Transverse colon (tissue), 4 donors: Measurements from ENCODE around the gene USPL1. TPM values are rescaled to one million over a fixed set of nuclear protein-coding genes. Genes with fewer than 3 reads are reported as not detected.

Source experiments
- DNase-seq: peaks from one replicate; pipeline ENCODE4 v3.0.0-alpha.2; 2019
- H3K27ac ChIP-seq, 4 donors: fragments of 200-600 bp; sonication (generic); 2 replicates each; pipeline ENCODE4 v1.5.1; 2016 to 2018; ENCODE audit warnings: inconsistent platforms in 4 of 4
- H3K27me3 ChIP-seq: fragments of 200-600 bp; sonication (generic); 2 replicates; pipeline ENCODE4 v1.5.1; 2017; ENCODE audit warnings: inconsistent platforms
- H3K36me3 ChIP-seq, 4 donors: fragments of 200-600 bp; sonication (generic); 2 replicates each; pipeline ENCODE4 v1.5.1; 2017 to 2019; ENCODE audit warnings: inconsistent platforms in 4 of 4
- H3K4me1 ChIP-seq, 4 donors: fragments of 200-600 bp; sonication (generic); 2 replicates each; pipeline ENCODE4 v1.5.1; 2017 to 2020; ENCODE audit warnings: inconsistent platforms in 4 of 4
- H3K4me3 ChIP-seq, 4 donors: fragments of 200-600 bp; sonication (generic); 1 replicate in 1 of 4; 2 replicates in 3 of 4; pipeline versions ENCODE4 v1.5.1 to v1.6.1; 2017 to 2019; ENCODE audit warnings: inconsistent platforms in 4 of 4
- H3K9me3 ChIP-seq, 2 donors: fragments of 200-600 bp; sonication (generic); 2 replicates each; pipeline ENCODE4 v1.5.1; 2017 to 2019; ENCODE audit warnings: inconsistent platforms in 2 of 2
- CTCF ChIP-seq, 5 experiments: fragments of 200-600 bp in 3 of 5; fragments of 450-650 bp in 2 of 5; sonication (generic) in 3 of 5; IDR thresholded peaks; 1 replicate in 2 of 5; 2 replicates in 3 of 5; pipeline ENCODE4 v1.5.1; 2016 to 2017; ENCODE audit warnings: antibody characterized with exemption in 5 of 5, inconsistent platforms in 3 of 5, mild to moderate bottlenecking in 2 of 5, moderate library complexity in 1 of 5
- EP300 ChIP-seq: sonication (generic); formaldehyde crosslinking; IDR thresholded peaks from one replicate; pipeline ENCODE4 v1.6.1; 2017; ENCODE audit warnings: antibody characterized with exemption, low read depth
- POLR2A ChIP-seq: fragments of 450-650 bp; IDR thresholded peaks from one replicate; pipeline ENCODE4 v1.6.1; 2016; ENCODE audit warnings: antibody characterized with exemption, mild to moderate bottlenecking, moderate library complexity
- POLR2AphosphoS5 ChIP-seq, 3 donors: sonication (generic); formaldehyde crosslinking; IDR thresholded peaks; one replicate each; pipeline ENCODE4 v1.6.1; 2016; ENCODE audit warnings: antibody characterized with exemption in 3 of 3
- WGBS, 2 donors: methylation state at CpG; one replicate each; pipeline ENCODE4 v1.1.5; 2018; ENCODE audit warnings: low coverage in 1 of 2; 5-methylcytosine and 5-hydroxymethylcytosine counted together
- in situ Hi-C, 4 donors: fragments of 200-750 bp; cut with MboI; loops; one replicate each; pipeline versions ENCODE4 v1.15.0 to v1.15.1; 2017; ENCODE audit warnings: low sequenced_read_pairs in 3 of 4, low pct_ligation_motif_present in 1 of 4, low pct_unique_long_range_greater_than_20kb in 1 of 4
- intact Hi-C: fragments of 100-400 bp; cut with DNase I; formaldehyde crosslinking; loops from one replicate; pipeline ENCODE4 v1.15.1; 2023; ENCODE audit warnings: low total_unique reads
- total RNA-seq, 4 donors: library from RNA; depleted of rRNA; stranded (reverse); fragments of >200 nt; gene quantifications; one replicate each; pipeline ENCODE4 v1.1.0, GENCODE V29; 2016

The USPL1 gene
- total RNA-seq, 4 donors from 2014 or later = 8.6 to 27.3 (median 16.9) TPM

GRCh38 chr13:30572859-30573275 lies 44.9 kb upstream of the USPL1 start:
- TF ChIP-seq EP300 = no peak
- TF ChIP-seq CTCF (IDR thresholded peaks at IDR 0.05) = peak in 2 of 5 experiments; percentile 17 to 19
- TF ChIP-seq POLR2AphosphoS5 (IDR thresholded peaks at IDR 0.05) = no peak
- no peak for TF ChIP-seq POLR2A
- H3K27ac ChIP-seq = peak overlapping the region; percentile 4 to 73 (median 40)
- H3K27me3 ChIP-seq = no peaks in the 10 kb centered on the region
- no peaks in the 10 kb centered on the region for H3K36me3 ChIP-seq
- peak overlapping the region in 3 of 4 donors; percentile 19 to 36 (median 19) for H3K4me3 ChIP-seq
- peaks cover 0 to 20% (median 7%) of the 10 kb centered on the region in 4 donors for H3K4me1 ChIP-seq
- no peak for DNase-seq
- H3K9me3 ChIP-seq = no peaks in the 10 kb centered on the region
- intact Hi-C loops = no loop called here
- in situ Hi-C loops = loop anchor here in 2 of 4 donors (25.0 kb wide), 1 partner anchor 436 kb away; no protein-coding TSS in a partner anchor
- 0% methylated on average over 1 of the region's 1 CpG for WGBS, 2 donors

- intact Hi-C loops (no loop called here), in situ Hi-C loops (no loop called here)
- Histone ChIP-seq H3K27ac (no peak overlapping the region), H3K36me3 (no peaks in the 10 kb centered on the region), H3K9me3 (no peaks in the 10 kb centered on the region), H3K4me3 (no peak overlapping the region), H3K4me1 (peaks cover 0 to 16% (median 0%) of the 10 kb centered on the region in 4 donors), H3K27me3 (no peaks in the 10 kb centered on the region)
- peak; percentile 11 for DNase-seq
- 53 to 79% methylated on average over 6 to 7 of the region's 7 CpGs for WGBS, 2 donors
- TF ChIP-seq POLR2AphosphoS5 (IDR thresholded peaks at IDR 0.05) (no peak), EP300 (no peak), CTCF (IDR thresholded peaks at IDR 0.05) (no peak)
These were observed 41.2 kb upstream of the USPL1 start for GRCh38 chr13:30576528-30576927.

GRCh38 chr13:30577401-30577852 lies 40.3 kb upstream of the USPL1 start:
- Histone ChIP-seq H3K27me3 (no peaks in the 10 kb centered on the region), H3K4me1 (peaks cover 0 to 11% (median 0%) of the 10 kb centered on the region in 4 donors), H3K36me3 (no peaks in the 10 kb centered on the region), H3K27ac (no peak overlapping the region), H3K4me3 (no peak overlapping the region), H3K9me3 (no peaks in the 10 kb centered on the region)
- TF ChIP-seq POLR2A (no peak), EP300 (no peak), CTCF (IDR thresholded peaks at IDR 0.05) (no peak), POLR2AphosphoS5 (IDR thresholded peaks at IDR 0.05) (no peak)
- WGBS, 2 donors = 57% methylated on average over 6 of the region's 6 CpGs; no CpG with 5 or more reads in 1 of the 2 donors
- in situ Hi-C loops = no loop called here
- intact Hi-C loops = no loop called here
- DNase-seq = peak; percentile 18

- in situ Hi-C loops (no loop called here), intact Hi-C loops (no loop called here)
- H3K27ac ChIP-seq = no peak overlapping the region
- H3K4me1 ChIP-seq = peaks cover 0 to 3% (median 0%) of the 10 kb centered on the region in 4 donors
- no peaks in the 10 kb centered on the region for H3K36me3 ChIP-seq
- 79 to 96% methylated on average over 3 of the region's 3 CpGs for WGBS, 2 donors
- H3K9me3 ChIP-seq = no peaks in the 10 kb centered on the region
- no peak for DNase-seq
- H3K27me3 ChIP-seq = no peaks in the 10 kb centered on the region
- TF ChIP-seq POLR2AphosphoS5 (IDR thresholded peaks at IDR 0.05) = no peak
- H3K4me3 ChIP-seq = no peak overlapping the region
These were observed 36.7 kb upstream of the USPL1 start for GRCh38 chr13:30580852-30581502.
